ENCODE data around the gene SPACA6. TPM values are rescaled to one million over a fixed set of nuclear protein-coding genes. Genes with fewer than 3 reads are reported as not detected.
"Not testable (repeated sequence)": the region's sequence is repeated elsewhere in the genome, so short reads cannot be mapped to it uniquely, and the experiment has no call there.

The SPACA6 gene, protein sequence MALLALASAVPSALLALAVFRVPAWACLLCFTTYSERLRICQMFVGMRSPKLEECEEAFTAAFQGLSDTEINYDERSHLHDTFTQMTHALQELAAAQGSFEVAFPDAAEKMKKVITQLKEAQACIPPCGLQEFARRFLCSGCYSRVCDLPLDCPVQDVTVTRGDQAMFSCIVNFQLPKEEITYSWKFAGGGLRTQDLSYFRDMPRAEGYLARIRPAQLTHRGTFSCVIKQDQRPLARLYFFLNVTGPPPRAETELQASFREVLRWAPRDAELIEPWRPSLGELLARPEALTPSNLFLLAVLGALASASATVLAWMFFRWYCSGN
- polyA plus RNA-seq = 1 to 10 TPM in 2 of 4 donors, not detected in 2; 4.1 to 6.6 TPM
- long read RNA-seq, donor 1, partial matches to known transcripts = 0 of 4 reads
- long read RNA-seq, donor 1, other reads (novel, unspliced or antisense) = 0 of 4 reads
- long read RNA-seq, donor 2 = 0 reads
- long read RNA-seq, donor 3, partial matches to known transcripts = 0 of 2 reads
- long read RNA-seq, donor 3, other reads (novel, unspliced or antisense) = 0 of 2 reads
- long read RNA-seq, donor 4 = 0 reads
- long read RNA-seq, donor 5 = 0 reads
- long read RNA-seq, donor 6, partial matches to known transcripts = 0 of 1 reads
- long read RNA-seq, donor 6, other reads (novel, unspliced or antisense) = 0 of 1 reads
- long read RNA-seq, donor 7, partial matches to known transcripts = 0 of 1 reads
- long read RNA-seq, donor 7, other reads (novel, unspliced or antisense) = 0 of 1 reads
- long read RNA-seq, donor 8 = 0 reads
- long read RNA-seq, donor 9 = 0 reads
- long read RNA-seq, donor 10, partial matches to known transcripts = 0 of 1 reads
- long read RNA-seq, donor 10, other reads (novel, unspliced or antisense) = 0 of 1 reads

GRCh38 chr19:51693260-51693659 lies at the start of gene SPACA6:
TSS of gene SPACA6 (plus strand) at chr19:51693330. CDS start at chr19:51693527, 197 bp downstream.
- peaks cover 0 to 60% (median 0%) of the 10 kb centered on the region in 3 donors for H3K36me3 ChIP-seq (ENCODE audit: control insufficient read depth in 3 of 3, insufficient read depth in 2 of 3, low read depth in 1 of 3, low read length in 3 of 3)
- H3K9me3 ChIP-seq (ENCODE audit: control insufficient read depth in 2 of 2, insufficient read depth in 1 of 2, low read depth in 1 of 2, low read length in 1 of 2) = no peaks in the 10 kb centered on the region
- peaks cover 0 to 6% (median 0%) of the 10 kb centered on the region in 3 donors for H3K4me1 ChIP-seq (ENCODE audit: control insufficient read depth in 3 of 3, insufficient read depth in 2 of 3, low read depth in 1 of 3, low read length in 2 of 3)
- H3K27ac ChIP-seq (ENCODE audit: low read depth in 1 of 3, low read length in 2 of 3) = no peak within 1 kb of the TSS
- H3K4me3 ChIP-seq (ENCODE audit: low read depth in 1 of 3, low read length in 3 of 3) = peak within 1 kb of the TSS in 1 of 3 donors; percentile 73
- DNase-seq (no peak), FAIRE-seq (no peak)
- WGBS, 3 donors = 77 to 85% (median 84%) methylated on average over 8 of the region's 8 CpGs
- H3K27me3 ChIP-seq (ENCODE audit: control insufficient read depth in 3 of 3, insufficient read depth in 3 of 3, low read length in 3 of 3) = no peaks in the 10 kb centered on the region

DNA sequence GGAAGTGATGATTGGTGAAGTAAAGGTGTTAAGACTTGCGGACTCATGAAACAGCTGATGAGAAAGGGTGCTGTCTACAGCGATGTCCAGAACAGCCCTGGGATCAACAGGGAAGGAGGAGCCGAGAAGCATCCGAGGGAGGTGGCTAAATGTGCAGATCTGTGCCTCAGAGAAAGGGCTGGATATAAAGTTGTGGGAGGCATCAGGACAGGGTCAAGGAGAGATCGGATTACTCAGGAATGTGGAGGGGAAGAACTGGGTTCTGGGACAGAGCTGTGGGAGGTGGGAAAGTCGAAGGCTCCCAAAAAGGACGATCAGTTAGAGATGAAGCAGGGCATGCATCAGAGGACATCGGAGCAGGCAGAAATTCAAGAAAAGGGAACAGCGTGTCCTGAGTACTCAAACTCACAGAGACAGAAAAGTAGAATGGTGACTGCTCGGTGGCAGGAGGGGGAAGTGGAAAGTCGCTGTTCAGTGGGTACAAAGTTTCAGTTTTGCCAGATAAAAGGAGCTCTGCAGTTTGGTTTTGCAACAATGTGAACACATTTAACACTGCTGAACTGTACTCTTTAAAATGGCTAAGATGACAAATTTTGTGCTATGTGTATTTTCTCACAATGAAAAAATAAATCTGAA lies 48.4 kb upstream of the SPACA6 start:
- Histone ChIP-seq H3K9me3 (ENCODE audit: control insufficient read depth in 2 of 2, insufficient read depth in 1 of 2, low read depth in 1 of 2, low read length in 1 of 2) (no peaks in the 10 kb centered on the region), H3K27me3 (ENCODE audit: control insufficient read depth in 3 of 3, insufficient read depth in 3 of 3, low read length in 3 of 3) (no peaks in the 10 kb centered on the region), H3K4me3 (ENCODE audit: low read depth in 1 of 3, low read length in 3 of 3) (peak overlapping the region in 1 of 3 donors; percentile 20), H3K36me3 (ENCODE audit: control insufficient read depth in 3 of 3, insufficient read depth in 2 of 3, low read depth in 1 of 3, low read length in 3 of 3) (no peaks in the 10 kb centered on the region), H3K27ac (ENCODE audit: low read depth in 1 of 3, low read length in 2 of 3) (no peak overlapping the region), H3K4me1 (ENCODE audit: control insufficient read depth in 3 of 3, insufficient read depth in 2 of 3, low read depth in 1 of 3, low read length in 2 of 3) (no peaks in the 10 kb centered on the region)
- FAIRE-seq = no peak
- 39 to 52% (median 43%) methylated on average over 11 of the region's 11 CpGs for WGBS, 3 donors
- DNase-seq = no peak

DNA sequence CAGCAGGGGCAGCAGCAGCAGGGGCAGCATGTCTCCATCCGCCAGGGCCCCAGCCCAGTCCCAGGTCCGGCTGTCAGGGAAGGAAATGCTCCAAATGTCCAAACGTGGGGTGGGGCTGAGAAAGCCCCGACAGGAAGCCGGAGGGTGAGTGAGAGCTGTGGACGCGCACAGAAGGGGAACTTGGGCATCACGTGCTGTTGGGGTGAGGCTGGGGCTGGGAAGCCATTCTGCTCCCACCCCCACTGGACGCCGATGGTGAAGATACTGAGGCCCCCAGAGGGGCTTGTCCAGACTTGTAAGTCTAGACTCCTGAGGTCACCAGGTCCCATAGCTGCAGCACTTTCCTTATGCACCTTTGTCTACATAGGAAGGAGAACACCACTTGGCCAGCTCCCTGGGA lies 46.4 kb upstream of the SPACA6 start, which contains the start of gene SIGLEC14:
SIGLEC14 (minus strand) TSS at position 96 of the 400 bp plus-strand sequence; CDS start at position 30, 66 bp downstream.
- not testable (repeated sequence) for DNase-seq; H3K4me3 ChIP-seq (ENCODE audit: low read depth in 1 of 3, low read length in 3 of 3); H3K9me3 ChIP-seq (ENCODE audit: control insufficient read depth in 2 of 2, insufficient read depth in 1 of 2, low read depth in 1 of 2, low read length in 1 of 2); H3K36me3 ChIP-seq (ENCODE audit: control insufficient read depth in 3 of 3, insufficient read depth in 2 of 3, low read depth in 1 of 3, low read length in 3 of 3); H3K27me3 ChIP-seq (ENCODE audit: control insufficient read depth in 3 of 3, insufficient read depth in 3 of 3, low read length in 3 of 3); FAIRE-seq; H3K4me1 ChIP-seq (ENCODE audit: control insufficient read depth in 3 of 3, insufficient read depth in 2 of 3, low read depth in 1 of 3, low read length in 2 of 3); H3K27ac ChIP-seq (ENCODE audit: low read depth in 1 of 3, low read length in 2 of 3)
- 22 to 48% (median 38%) methylated on average over 2 to 3 of the region's 10 CpGs for WGBS, 3 donors

DNA sequence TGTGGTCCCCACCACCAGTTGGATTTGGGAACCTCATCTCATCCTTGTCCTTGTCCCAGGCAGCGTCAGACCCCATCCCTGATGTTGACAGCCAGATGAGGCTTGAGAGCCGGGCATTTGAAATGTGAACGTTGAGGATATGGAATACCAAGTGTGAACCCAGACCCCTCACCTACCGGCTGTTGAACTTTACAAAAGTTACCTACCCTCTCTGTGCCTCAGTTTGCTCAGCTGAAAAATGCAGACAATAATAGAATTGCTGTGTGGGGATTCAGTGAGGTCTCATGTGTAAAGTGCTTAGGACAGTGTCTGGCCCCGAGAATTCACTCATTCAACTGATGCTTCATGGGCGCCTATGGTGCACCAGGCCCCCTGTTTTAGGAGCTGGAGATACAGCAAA lies 45.8 kb upstream of the SPACA6 start:
- Histone ChIP-seq H3K4me1 (ENCODE audit: control insufficient read depth in 3 of 3, insufficient read depth in 2 of 3, low read depth in 1 of 3, low read length in 2 of 3) (no peaks in the 10 kb centered on the region), H3K27me3 (ENCODE audit: control insufficient read depth in 3 of 3, insufficient read depth in 3 of 3, low read length in 3 of 3) (no peaks in the 10 kb centered on the region), H3K4me3 (ENCODE audit: low read depth in 1 of 3, low read length in 3 of 3) (no peak overlapping the region), H3K27ac (ENCODE audit: low read depth in 1 of 3, low read length in 2 of 3) (no peak overlapping the region), H3K36me3 (ENCODE audit: control insufficient read depth in 3 of 3, insufficient read depth in 2 of 3, low read depth in 1 of 3, low read length in 3 of 3) (no peaks in the 10 kb centered on the region), H3K9me3 (ENCODE audit: control insufficient read depth in 2 of 2, insufficient read depth in 1 of 2, low read depth in 1 of 2, low read length in 1 of 2) (no peaks in the 10 kb centered on the region)
- DNase-seq (no peak), FAIRE-seq (no peak)
- WGBS, 3 donors = 90 to 93% (median 90%) methylated on average over 6 of the region's 6 CpGs

DNA sequence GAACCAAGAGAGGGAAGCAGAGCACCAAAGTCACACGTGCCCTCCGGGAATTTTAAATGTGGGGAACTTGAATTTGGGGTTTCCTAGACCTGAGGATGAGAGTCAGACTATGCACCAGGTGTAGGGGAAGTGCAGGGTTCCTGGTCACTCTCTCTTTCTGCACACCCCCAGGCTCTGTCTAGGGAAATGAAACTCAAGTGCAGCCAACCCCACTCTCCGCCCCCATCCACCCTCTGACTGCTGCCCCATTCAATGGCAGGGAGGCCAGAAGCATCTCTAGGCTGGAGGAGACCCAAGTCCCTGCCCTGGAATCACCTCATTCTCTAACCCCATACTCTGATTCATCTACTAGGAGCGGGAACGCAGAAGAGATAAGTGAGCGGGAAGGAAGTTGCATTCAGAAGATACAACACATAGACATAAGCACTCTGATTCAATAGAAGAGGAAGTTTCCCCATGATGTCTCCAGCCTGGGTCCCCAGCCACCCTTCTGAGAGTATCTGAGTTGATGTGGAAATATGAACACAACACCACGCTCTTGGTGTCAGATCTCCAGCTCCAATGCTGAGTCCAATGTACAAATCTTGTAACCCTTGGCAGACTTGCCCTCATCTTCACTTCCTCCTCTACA lies 41.8 kb upstream of the SPACA6 start:
- Histone ChIP-seq H3K36me3 (ENCODE audit: control insufficient read depth in 3 of 3, insufficient read depth in 2 of 3, low read depth in 1 of 3, low read length in 3 of 3) (no peaks in the 10 kb centered on the region), H3K4me1 (ENCODE audit: control insufficient read depth in 3 of 3, insufficient read depth in 2 of 3, low read depth in 1 of 3, low read length in 2 of 3) (no peaks in the 10 kb centered on the region), H3K27me3 (ENCODE audit: control insufficient read depth in 3 of 3, insufficient read depth in 3 of 3, low read length in 3 of 3) (no peaks in the 10 kb centered on the region), H3K9me3 (ENCODE audit: control insufficient read depth in 2 of 2, insufficient read depth in 1 of 2, low read depth in 1 of 2, low read length in 1 of 2) (no peaks in the 10 kb centered on the region), H3K4me3 (ENCODE audit: low read depth in 1 of 3, low read length in 3 of 3) (no peak overlapping the region), H3K27ac (ENCODE audit: low read depth in 1 of 3, low read length in 2 of 3) (no peak overlapping the region)
- WGBS, 3 donors = 72 to 74% (median 72%) methylated on average over 7 of the region's 7 CpGs
- FAIRE-seq (no peak), DNase-seq (no peak)

- Histone ChIP-seq H3K27me3 (ENCODE audit: control insufficient read depth in 3 of 3, insufficient read depth in 3 of 3, low read length in 3 of 3) (no peaks in the 10 kb centered on the region), H3K27ac (ENCODE audit: low read depth in 1 of 3, low read length in 2 of 3) (no peak overlapping the region), H3K4me1 (ENCODE audit: control insufficient read depth in 3 of 3, insufficient read depth in 2 of 3, low read depth in 1 of 3, low read length in 2 of 3) (no peaks in the 10 kb centered on the region), H3K36me3 (ENCODE audit: control insufficient read depth in 3 of 3, insufficient read depth in 2 of 3, low read depth in 1 of 3, low read length in 3 of 3) (no peaks in the 10 kb centered on the region), H3K4me3 (ENCODE audit: low read depth in 1 of 3, low read length in 3 of 3) (no peak overlapping the region), H3K9me3 (ENCODE audit: control insufficient read depth in 2 of 2, insufficient read depth in 1 of 2, low read depth in 1 of 2, low read length in 1 of 2) (no peaks in the 10 kb centered on the region)
- WGBS, 3 donors = 49 to 69% (median 59%) methylated on average over 4 of the region's 4 CpGs
- FAIRE-seq (no peak), DNase-seq (no peak)
Observed at GRCh38 chr19:51652266-51652665, 40.9 kb upstream of the SPACA6 start.

GRCh38 chr19:51653162-51653561 lies 40.0 kb upstream of the SPACA6 start:
- no peak overlapping the region for H3K27ac ChIP-seq (ENCODE audit: low read depth in 1 of 3, low read length in 2 of 3)
- FAIRE-seq = no peak
- H3K27me3 ChIP-seq (ENCODE audit: control insufficient read depth in 3 of 3, insufficient read depth in 3 of 3, low read length in 3 of 3) = peaks cover 0 to 6% (median 0%) of the 10 kb centered on the region in 3 donors
- no peaks in the 10 kb centered on the region for H3K4me1 ChIP-seq (ENCODE audit: control insufficient read depth in 3 of 3, insufficient read depth in 2 of 3, low read depth in 1 of 3, low read length in 2 of 3)
- H3K9me3 ChIP-seq (ENCODE audit: control insufficient read depth in 2 of 2, insufficient read depth in 1 of 2, low read depth in 1 of 2, low read length in 1 of 2) = no peaks in the 10 kb centered on the region
- WGBS, 3 donors = 45 to 75% (median 62%) methylated on average over 2 of the region's 2 CpGs
- no peak overlapping the region for H3K4me3 ChIP-seq (ENCODE audit: low read depth in 1 of 3, low read length in 3 of 3)
- H3K36me3 ChIP-seq (ENCODE audit: control insufficient read depth in 3 of 3, insufficient read depth in 2 of 3, low read depth in 1 of 3, low read length in 3 of 3) = no peaks in the 10 kb centered on the region
- no peak for DNase-seq

- 62 to 73% (median 66%) methylated on average over 4 of the region's 4 CpGs for WGBS, 3 donors
Observed at GRCh38 chr19:51654783-51655182, 38.3 kb upstream of the SPACA6 start.

More at GRCh38 chr19:51654783-51655182, 38.3 kb upstream of the SPACA6 start:
- Histone ChIP-seq H3K4me1 (ENCODE audit: control insufficient read depth in 3 of 3, insufficient read depth in 2 of 3, low read depth in 1 of 3, low read length in 2 of 3) (no peaks in the 10 kb centered on the region), H3K27ac (ENCODE audit: low read depth in 1 of 3, low read length in 2 of 3) (no peak overlapping the region), H3K9me3 (ENCODE audit: control insufficient read depth in 2 of 2, insufficient read depth in 1 of 2, low read depth in 1 of 2, low read length in 1 of 2) (no peaks in the 10 kb centered on the region), H3K27me3 (ENCODE audit: control insufficient read depth in 3 of 3, insufficient read depth in 3 of 3, low read length in 3 of 3) (peaks cover 0 to 6% (median 0%) of the 10 kb centered on the region in 3 donors), H3K4me3 (ENCODE audit: low read depth in 1 of 3, low read length in 3 of 3) (no peak overlapping the region), H3K36me3 (ENCODE audit: control insufficient read depth in 3 of 3, insufficient read depth in 2 of 3, low read depth in 1 of 3, low read length in 3 of 3) (no peaks in the 10 kb centered on the region)
- FAIRE-seq (no peak), DNase-seq (no peak)
